Measurements from ENCODE around the gene ZSCAN5C.
A peak's percentile ranks its signal among the peaks of the same experiment; 100 is the strongest.
"Not testable (repeated sequence)": the region's sequence is repeated elsewhere in the genome, so short reads cannot be mapped to it uniquely, and the experiment has no call there.

Gene ZSCAN5C

GRCh38 chr19:56217039-56217949 is 15.2 kb downstream of the ZSCAN5C start:
- H3K9me3 ChIP-seq (ENCODE audit: control insufficient read depth, low read length), result no peaks in the 10 kb centered on the region
- peak overlapping the region; percentile 41 for H3K4me3 ChIP-seq (ENCODE audit: low read depth, low read length)
- H3K27ac ChIP-seq, result no peak overlapping the region
- H3K36me3 ChIP-seq (ENCODE audit: control insufficient read depth, insufficient read depth, low read length), result no peaks in the 10 kb centered on the region
- H3K4me1 ChIP-seq, result no peaks in the 10 kb centered on the region
- TF ChIP-seq, protein P1, sequence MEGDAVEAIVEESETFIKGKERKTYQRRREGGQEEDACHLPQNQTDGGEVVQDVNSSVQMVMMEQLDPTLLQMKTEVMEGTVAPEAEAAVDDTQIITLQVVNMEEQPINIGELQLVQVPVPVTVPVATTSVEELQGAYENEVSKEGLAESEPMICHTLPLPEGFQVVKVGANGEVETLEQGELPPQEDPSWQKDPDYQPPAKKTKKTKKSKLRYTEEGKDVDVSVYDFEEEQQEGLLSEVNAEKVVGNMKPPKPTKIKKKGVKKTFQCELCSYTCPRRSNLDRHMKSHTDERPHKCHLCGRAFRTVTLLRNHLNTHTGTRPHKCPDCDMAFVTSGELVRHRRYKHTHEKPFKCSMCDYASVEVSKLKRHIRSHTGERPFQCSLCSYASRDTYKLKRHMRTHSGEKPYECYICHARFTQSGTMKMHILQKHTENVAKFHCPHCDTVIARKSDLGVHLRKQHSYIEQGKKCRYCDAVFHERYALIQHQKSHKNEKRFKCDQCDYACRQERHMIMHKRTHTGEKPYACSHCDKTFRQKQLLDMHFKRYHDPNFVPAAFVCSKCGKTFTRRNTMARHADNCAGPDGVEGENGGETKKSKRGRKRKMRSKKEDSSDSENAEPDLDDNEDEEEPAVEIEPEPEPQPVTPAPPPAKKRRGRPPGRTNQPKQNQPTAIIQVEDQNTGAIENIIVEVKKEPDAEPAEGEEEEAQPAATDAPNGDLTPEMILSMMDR (IDR thresholded peaks at IDR 0.05), result no peak
- no peaks in the 10 kb centered on the region for H3K79me2 ChIP-seq
- peak overlapping the region; percentile 85 for H2AFZ ChIP-seq
- H3K27me3 ChIP-seq (ENCODE audit: control insufficient read depth, insufficient read depth, low read length), result no peaks in the 10 kb centered on the region
- no peak overlapping the region for H3K9ac ChIP-seq
- peak overlapping the region; percentile 90 for H3K4me2 ChIP-seq (ENCODE audit: low read length)

- no peak overlapping the region for H3K4me2 ChIP-seq (ENCODE audit: low read length)
- no peaks in the 10 kb centered on the region for H3K9me3 ChIP-seq (ENCODE audit: control insufficient read depth, low read length)
- no peaks in the 10 kb centered on the region for H3K36me3 ChIP-seq (ENCODE audit: control insufficient read depth, insufficient read depth, low read length)
- H3K79me2 ChIP-seq, result no peaks in the 10 kb centered on the region
- H3K27me3 ChIP-seq (ENCODE audit: control insufficient read depth, insufficient read depth, low read length), result no peaks in the 10 kb centered on the region
- H3K9ac ChIP-seq, result no peak overlapping the region
- no peak overlapping the region for H3K27ac ChIP-seq
- TF ChIP-seq, protein P1 (IDR thresholded peaks at IDR 0.05), result no peak
- H3K4me1 ChIP-seq, result no peaks in the 10 kb centered on the region
- H2AFZ ChIP-seq, result no peak overlapping the region
- H3K4me3 ChIP-seq (ENCODE audit: low read depth, low read length), result no peak overlapping the region
These were observed 16.9 kb downstream of the ZSCAN5C start for GRCh38 chr19:56218961-56219360.

GRCh38 chr19:56221442-56221841 is 19.4 kb downstream of the ZSCAN5C start:
- not testable (repeated sequence) for H3K4me1 ChIP-seq; H3K4me2 ChIP-seq (ENCODE audit: low read length); H3K9ac ChIP-seq; H3K27ac ChIP-seq; H3K9me3 ChIP-seq (ENCODE audit: control insufficient read depth, low read length); H3K27me3 ChIP-seq (ENCODE audit: control insufficient read depth, insufficient read depth, low read length); H2AFZ ChIP-seq; H3K79me2 ChIP-seq; H3K36me3 ChIP-seq (ENCODE audit: control insufficient read depth, insufficient read depth, low read length); H3K4me3 ChIP-seq (ENCODE audit: low read depth, low read length)

GRCh38 chr19:56221851-56222250 is 19.8 kb downstream of the ZSCAN5C start:
- no peaks in the 10 kb centered on the region for H3K36me3 ChIP-seq (ENCODE audit: control insufficient read depth, insufficient read depth, low read length)
- no peaks in the 10 kb centered on the region for H3K4me1 ChIP-seq
- no peaks in the 10 kb centered on the region for H3K27me3 ChIP-seq (ENCODE audit: control insufficient read depth, insufficient read depth, low read length)
- TF ChIP-seq, protein P1 (IDR thresholded peaks at IDR 0.05), result no peak
- no peaks in the 10 kb centered on the region for H3K9me3 ChIP-seq (ENCODE audit: control insufficient read depth, low read length)
- no peak overlapping the region for H3K9ac ChIP-seq
- H3K4me2 ChIP-seq (ENCODE audit: low read length), result no peak overlapping the region
- no peak overlapping the region for H3K4me3 ChIP-seq (ENCODE audit: low read depth, low read length)
- no peak overlapping the region for H3K27ac ChIP-seq
- no peak overlapping the region for H2AFZ ChIP-seq
- H3K79me2 ChIP-seq, result no peaks in the 10 kb centered on the region

GRCh38 chr19:56222901-56223300 is 20.8 kb downstream of the ZSCAN5C start:
- Histone ChIP-seq H3K4me3 (ENCODE audit: low read depth, low read length) (no peak overlapping the region), H3K36me3 (ENCODE audit: control insufficient read depth, insufficient read depth, low read length) (no peaks in the 10 kb centered on the region), H2AFZ (no peak overlapping the region), H3K4me2 (ENCODE audit: low read length) (no peak overlapping the region), H3K9me3 (ENCODE audit: control insufficient read depth, low read length) (no peaks in the 10 kb centered on the region), H3K27me3 (ENCODE audit: control insufficient read depth, insufficient read depth, low read length) (no peaks in the 10 kb centered on the region), H3K4me1 (no peaks in the 10 kb centered on the region), H3K79me2 (no peaks in the 10 kb centered on the region), H3K9ac (no peak overlapping the region), H3K27ac (no peak overlapping the region)
- TF ChIP-seq, protein P1 (IDR thresholded peaks at IDR 0.05), result no peak
